GM12892 (cell line): ENCODE results near the gene AEBP1.

Experiments
- DNase-seq: peaks from one replicate; pipeline ENCODE4 v3.0.0; 2011; ENCODE audit not compliant: insufficient read length
- FAIRE-seq: peaks from 2 replicates; lab custom pipeline; 2011; peaks lifted over from hg19 to GRCh38; lab: Jason Lieb, UNC
- POLR2A ChIP-seq: IDR thresholded peaks from 2 replicates; pipeline ENCODE4 v1.6.1; 2011; ENCODE audit warnings: low read depth, low read length, control low read depth
- POLR2AphosphoS5 ChIP-seq: IDR thresholded peaks from 2 replicates; pipeline ENCODE4 v1.6.1; 2011; ENCODE audit warnings: low read depth, low read length, control low read depth
- TAF1 ChIP-seq: IDR thresholded peaks from 2 replicates; pipeline ENCODE4 v1.6.1; 2011; ENCODE audit warnings: low read depth, mild to moderate bottlenecking, control low read depth, low read length, borderline replicate concordance

Gene AEBP1

GRCh38 chr7:44108768-44109750 lies 4.9 kb downstream of the AEBP1 start:
- DNase-seq (no peak), FAIRE-seq (no peak)
- TF ChIP-seq POLR2AphosphoS5 (no peak), TAF1 (no peak), POLR2A (no peak)

- no peak for FAIRE-seq
- DNase-seq = no peak
- TF ChIP-seq TAF1 (no peak), POLR2A (no peak), POLR2AphosphoS5 (no peak)
These were observed 5.8 kb downstream of the AEBP1 start for GRCh38 chr7:44109991-44110390.

- DNase-seq (no peak), FAIRE-seq (no peak)
- TF ChIP-seq POLR2A (no peak), POLR2AphosphoS5 (no peak), TAF1 (no peak)
These were observed 6.8 kb downstream of the AEBP1 start for GRCh38 chr7:44110719-44111635.

- no peak for DNase-seq
- FAIRE-seq = no peak
- TF ChIP-seq POLR2A (peak; percentile 20; the same call in 1 of the 2 replicates), TAF1 (no peak)
These were observed 7.6 kb downstream of the AEBP1 start for GRCh38 chr7:44111761-44112160.

- FAIRE-seq (no peak), DNase-seq (no peak)
- TF ChIP-seq POLR2A (no peak), POLR2AphosphoS5 (no peak), TAF1 (no peak)
These were observed 8.3 kb downstream of the AEBP1 start for GRCh38 chr7:44112231-44112996.

GRCh38 chr7:44112997-44113763 lies 9.0 kb downstream of the AEBP1 start:
- FAIRE-seq = no peak
- DNase-seq = no peak
- TF ChIP-seq POLR2A (no peak), POLR2AphosphoS5 (no peak), TAF1 (no peak)

GRCh38 chr7:44113764-44114354 lies 9.7 kb downstream of the AEBP1 start:
- FAIRE-seq (no peak), DNase-seq (no peak)
- no peak for TF ChIP-seq TAF1
- no peak for TF ChIP-seq POLR2AphosphoS5
- no peak for TF ChIP-seq POLR2A

- FAIRE-seq (no peak), DNase-seq (no peak)
- TF ChIP-seq TAF1 (no peak), POLR2A (no peak)
These were observed 10.6 kb downstream of the AEBP1 start for GRCh38 chr7:44114586-44115310.

- FAIRE-seq (no peak), DNase-seq (no peak)
- no peak for TF ChIP-seq POLR2A
- TF ChIP-seq POLR2AphosphoS5 = no peak
- TF ChIP-seq TAF1 = no peak
These were observed 12.1 kb downstream of the AEBP1 start for GRCh38 chr7:44116087-44116788.
